Measurements from ENCODE around the gene SOD1.
"Not testable (repeated sequence)": the region's sequence is repeated elsewhere in the genome, so short reads cannot be mapped to it uniquely, and the experiment has no call there.

Gene SOD1

GRCh38 chr21:31624181-31624580 lies 35.3 kb upstream of the SOD1 start:
- Histone ChIP-seq H3K4me2 (no peak overlapping the region), H3K79me2 (ENCODE audit: insufficient read depth, low read depth) (no peaks in the 10 kb centered on the region), H3K36me3 (ENCODE audit: insufficient read depth) (no peaks in the 10 kb centered on the region), H3K27ac (no peak overlapping the region), H3K27me3 (ENCODE audit: insufficient read depth, low read depth) (no peaks in the 10 kb centered on the region), H3K4me1 (ENCODE audit: low read depth, poor library complexity, severe bottlenecking) (no peaks in the 10 kb centered on the region), H2AFZ (ENCODE audit: low read depth) (no peak overlapping the region), H3K9ac (no peak overlapping the region), H4K20me1 (ENCODE audit: insufficient read depth) (no peaks in the 10 kb centered on the region), H3K4me3 (IDR thresholded peaks at IDR 0.05; ENCODE audit: insufficient read depth, low read depth, low read length) (no peak overlapping the region)
- no peak for TF ChIP-seq CTCF (conservative IDR thresholded peaks at IDR 0.05; ENCODE audit: low read depth, low read length)

- Histone ChIP-seq H3K9ac (no peak overlapping the region), H2AFZ (ENCODE audit: low read depth) (no peak overlapping the region), H3K4me3 (IDR thresholded peaks at IDR 0.05; ENCODE audit: insufficient read depth, low read depth, low read length) (no peak overlapping the region), H3K4me1 (ENCODE audit: low read depth, poor library complexity, severe bottlenecking) (no peaks in the 10 kb centered on the region), H3K4me2 (no peak overlapping the region), H3K27me3 (ENCODE audit: insufficient read depth, low read depth) (no peaks in the 10 kb centered on the region), H4K20me1 (ENCODE audit: insufficient read depth) (no peaks in the 10 kb centered on the region), H3K27ac (no peak overlapping the region), H3K79me2 (ENCODE audit: insufficient read depth, low read depth) (no peaks in the 10 kb centered on the region), H3K36me3 (ENCODE audit: insufficient read depth) (no peaks in the 10 kb centered on the region)
- no peak for TF ChIP-seq CTCF (conservative IDR thresholded peaks at IDR 0.05; ENCODE audit: low read depth, low read length)
These were observed 34.5 kb upstream of the SOD1 start for GRCh38 chr21:31624961-31625491.

GRCh38 chr21:31629972-31630711 lies 29.4 kb upstream of the SOD1 start:
- no peak overlapping the region for H3K27ac ChIP-seq
- TF ChIP-seq CTCF (conservative IDR thresholded peaks at IDR 0.05; ENCODE audit: low read depth, low read length) = no peak

GRCh38 chr21:31631881-31632280 lies 27.6 kb upstream of the SOD1 start:
- not testable (repeated sequence) for H4K20me1 ChIP-seq (ENCODE audit: insufficient read depth); H3K27me3 ChIP-seq (ENCODE audit: insufficient read depth, low read depth); H3K9ac ChIP-seq; H3K27ac ChIP-seq; H3K79me2 ChIP-seq (ENCODE audit: insufficient read depth, low read depth); H3K4me2 ChIP-seq; H3K4me1 ChIP-seq (ENCODE audit: low read depth, poor library complexity, severe bottlenecking); H3K4me3 ChIP-seq (IDR thresholded peaks at IDR 0.05; ENCODE audit: insufficient read depth, low read depth, low read length); H2AFZ ChIP-seq (ENCODE audit: low read depth); H3K36me3 ChIP-seq (ENCODE audit: insufficient read depth)

More at GRCh38 chr21:31629972-31630711, 29.4 kb upstream of the SOD1 start:
- no peak overlapping the region for H2AFZ ChIP-seq (ENCODE audit: low read depth)
- H3K9ac ChIP-seq = no peak overlapping the region
- no peaks in the 10 kb centered on the region for H4K20me1 ChIP-seq (ENCODE audit: insufficient read depth)
- H3K4me2 ChIP-seq = no peak overlapping the region
- no peaks in the 10 kb centered on the region for H3K36me3 ChIP-seq (ENCODE audit: insufficient read depth)
- no peaks in the 10 kb centered on the region for H3K4me1 ChIP-seq (ENCODE audit: low read depth, poor library complexity, severe bottlenecking)
- no peaks in the 10 kb centered on the region for H3K79me2 ChIP-seq (ENCODE audit: insufficient read depth, low read depth)
- H3K4me3 ChIP-seq (IDR thresholded peaks at IDR 0.05; ENCODE audit: insufficient read depth, low read depth, low read length) = no peak overlapping the region
- H3K27me3 ChIP-seq (ENCODE audit: insufficient read depth, low read depth) = no peaks in the 10 kb centered on the region

- Histone ChIP-seq H4K20me1 (ENCODE audit: insufficient read depth) (no peaks in the 10 kb centered on the region), H3K36me3 (ENCODE audit: insufficient read depth) (no peaks in the 10 kb centered on the region), H3K27ac (no peak overlapping the region), H3K4me2 (no peak overlapping the region), H3K27me3 (ENCODE audit: insufficient read depth, low read depth) (no peaks in the 10 kb centered on the region), H2AFZ (ENCODE audit: low read depth) (no peak overlapping the region), H3K9ac (no peak overlapping the region), H3K79me2 (ENCODE audit: insufficient read depth, low read depth) (no peaks in the 10 kb centered on the region), H3K4me3 (IDR thresholded peaks at IDR 0.05; ENCODE audit: insufficient read depth, low read depth, low read length) (no peak overlapping the region), H3K4me1 (ENCODE audit: low read depth, poor library complexity, severe bottlenecking) (no peaks in the 10 kb centered on the region)
- TF ChIP-seq CTCF (conservative IDR thresholded peaks at IDR 0.05; ENCODE audit: low read depth, low read length) = no peak
These were observed 24.5 kb upstream of the SOD1 start for GRCh38 chr21:31634993-31635392.
